ENCODE data around the gene CST1.
"Not testable (repeated sequence)": the region's sequence is repeated elsewhere in the genome, so short reads cannot be mapped to it uniquely, and the experiment has no call there.

The CST1 gene

GRCh38 chr20:23746321-23746720 lies 4.4 kb downstream of the CST1 start:
- POLR2A ChIA-PET (ENCODE audit: low non-redundant PET): no interaction called here
- no peak for DNase-seq (ENCODE audit: low spot score)
- H3K27ac ChIP-seq: no peak overlapping the region
- CTCF ChIA-PET: no interaction called here
- TF ChIP-seq CTCF (conservative IDR thresholded peaks at IDR 0.05; ENCODE audit: low read depth): no peak

GRCh38 chr20:23745247-23745646 lies 5.5 kb downstream of the CST1 start:
- DNase-seq (ENCODE audit: low spot score): no peak
- no peak for TF ChIP-seq CTCF (conservative IDR thresholded peaks at IDR 0.05; ENCODE audit: low read depth)

GRCh38 chr20:23744817-23745216 lies 5.9 kb downstream of the CST1 start:
- CTCF ChIA-PET: no interaction called here
- no peak overlapping the region for H3K27ac ChIP-seq
- no peak for TF ChIP-seq CTCF (conservative IDR thresholded peaks at IDR 0.05; ENCODE audit: low read depth)
- DNase-seq (ENCODE audit: low spot score): no peak
- POLR2A ChIA-PET (ENCODE audit: low non-redundant PET): no interaction called here

More at GRCh38 chr20:23745247-23745646, 5.5 kb downstream of the CST1 start:
- CTCF ChIA-PET: no interaction called here
- no peak overlapping the region for H3K27ac ChIP-seq
- POLR2A ChIA-PET (ENCODE audit: low non-redundant PET): no interaction called here

GRCh38 chr20:23735391-23735790 lies 15.3 kb downstream of the CST1 start:
- POLR2A ChIA-PET (ENCODE audit: low non-redundant PET); CTCF ChIA-PET; DNase-seq (ENCODE audit: low spot score); H3K27ac ChIP-seq: not testable (repeated sequence)

- CTCF ChIA-PET; H3K27ac ChIP-seq; POLR2A ChIA-PET (ENCODE audit: low non-redundant PET); DNase-seq (ENCODE audit: low spot score): not testable (repeated sequence)
Measured at GRCh38 chr20:23734949-23735348, 15.8 kb downstream of the CST1 start.

- CTCF ChIA-PET; H3K27ac ChIP-seq; DNase-seq (ENCODE audit: low spot score); POLR2A ChIA-PET (ENCODE audit: low non-redundant PET): not testable (repeated sequence)
Measured at GRCh38 chr20:23734440-23734839, 16.3 kb downstream of the CST1 start.

GRCh38 chr20:23727016-23727415 lies 23.7 kb downstream of the CST1 start:
- no peak overlapping the region for H3K27ac ChIP-seq
- CTCF ChIA-PET: no interaction called here
- POLR2A ChIA-PET (ENCODE audit: low non-redundant PET): no interaction called here
- no peak for TF ChIP-seq CTCF (conservative IDR thresholded peaks at IDR 0.05; ENCODE audit: low read depth)
- no peak for DNase-seq (ENCODE audit: low spot score)

GRCh38 chr20:23725102-23725501 lies 25.6 kb downstream of the CST1 start:
- TF ChIP-seq CTCF (conservative IDR thresholded peaks at IDR 0.05; ENCODE audit: low read depth): no peak
- DNase-seq (ENCODE audit: low spot score): no peak
- no peak overlapping the region for H3K27ac ChIP-seq
- ChIA-PET CTCF (no interaction called here), POLR2A (ENCODE audit: low non-redundant PET) (no interaction called here)

GRCh38 chr20:23723659-23724307 lies 27.0 kb downstream of the CST1 start:
- POLR2A ChIA-PET (ENCODE audit: low non-redundant PET); H3K27ac ChIP-seq: not testable (repeated sequence)
- CTCF ChIA-PET: interaction anchor here (0.6 kb wide), 1 partner anchor 966 kb away, joined by 3 read pairs; no protein-coding TSS in a partner anchor
- DNase-seq (ENCODE audit: low spot score): peak; percentile 7

- POLR2A ChIA-PET (ENCODE audit: low non-redundant PET); DNase-seq (ENCODE audit: low spot score); H3K27ac ChIP-seq: not testable (repeated sequence)
- CTCF ChIA-PET: interaction anchor here (0.6 kb wide), 1 partner anchor 1901 kb away, joined by 3 read pairs; no protein-coding TSS in a partner anchor
Measured at GRCh38 chr20:23722851-23723250, 27.9 kb downstream of the CST1 start.
